ENCODE data around the gene CACNA1H. TPM values are rescaled to one million over a fixed set of nuclear protein-coding genes. Genes with fewer than 3 reads are reported as not detected.

Gene CACNA1H
- total and polyA plus RNA-seq, 7 donors: 0.46 to 181 (median 37.0) TPM

- intact Hi-C loops (cut with DNase I): no loop called here
- 71 to 83% methylated on average over 21 of the region's 21 CpGs for WGBS, 2 donors
- Histone ChIP-seq H3K4me1 (peaks cover 0 to 100% (median 99%) of the 10 kb centered on the region in 4 donors), H3K27ac (peak overlapping the region; percentile 89 to 98 (median 96)), H3K4me3 (no peak overlapping the region), H3K9me3 (no peaks in the 10 kb centered on the region), H3K36me3 (peaks cover 0 to 3% (median 0%) of the 10 kb centered on the region in 4 donors), H3K27me3 (no peaks in the 10 kb centered on the region)
- DNase-seq: no peak
- TF ChIP-seq POLR2A (IDR thresholded peaks at IDR 0.05) (no peak), POLR2AphosphoS5 (IDR thresholded peaks at IDR 0.05) (peak in 2 of 4 donors; percentile 15 to 20)
Measured at GRCh38 chr16:1178295-1178910, 25.5 kb downstream of the CACNA1H start.

GRCh38 chr16:1180549-1181403 lies 27.9 kb downstream of the CACNA1H start:
- 27 to 56% methylated on average over 38 of the region's 38 CpGs for WGBS, 2 donors
- Histone ChIP-seq H3K4me1 (peaks cover 0 to 96% (median 95%) of the 10 kb centered on the region in 4 donors), H3K27ac (peak overlapping the region; percentile 89 to 98 (median 96)), H3K9me3 (no peaks in the 10 kb centered on the region), H3K36me3 (peaks cover 0 to 3% (median 0%) of the 10 kb centered on the region in 4 donors), H3K27me3 (no peaks in the 10 kb centered on the region), H3K4me3 (no peak overlapping the region)
- TF ChIP-seq POLR2A (IDR thresholded peaks at IDR 0.05) (no peak), POLR2AphosphoS5 (IDR thresholded peaks at IDR 0.05) (peak in 1 of 4 donors; percentile 32), CTCF (IDR thresholded peaks at IDR 0.05) (no peak), EP300 (IDR thresholded peaks at IDR 0.05) (no peak)
- intact Hi-C loops (cut with DNase I): no loop called here
- no peak for DNase-seq

GRCh38 chr16:1181404-1182315 lies 28.8 kb downstream of the CACNA1H start:
- DNase-seq: no peak
- H3K4me3 ChIP-seq: peak overlapping the region in 3 of 4 donors; percentile 13 to 29 (median 27)
- intact Hi-C loops (cut with DNase I): loop anchor here (1.0 kb wide), 1 partner anchor 28 kb away; the partner anchor contains the start of gene CACNA1H
- no peak for TF ChIP-seq CTCF (IDR thresholded peaks at IDR 0.05)
- TF ChIP-seq EP300 (IDR thresholded peaks at IDR 0.05): no peak
- no peak for TF ChIP-seq POLR2AphosphoS5 (IDR thresholded peaks at IDR 0.05)
- TF ChIP-seq POLR2A (IDR thresholded peaks at IDR 0.05): no peak
- H3K36me3 ChIP-seq: peaks cover 0 to 8% (median 2%) of the 10 kb centered on the region in 4 donors
- H3K9me3 ChIP-seq: no peaks in the 10 kb centered on the region
- H3K27ac ChIP-seq: peak overlapping the region; percentile 89 to 98 (median 96)
- H3K4me1 ChIP-seq: peaks cover 0 to 87% (median 86%) of the 10 kb centered on the region in 4 donors
- 53 to 62% methylated on average over 39 of the region's 39 CpGs for WGBS, 2 donors
- no peaks in the 10 kb centered on the region for H3K27me3 ChIP-seq

GRCh38 chr16:1182316-1182671 lies 29.4 kb downstream of the CACNA1H start:
- peaks cover 0 to 85% (median 80%) of the 10 kb centered on the region in 4 donors for H3K4me1 ChIP-seq
- no peaks in the 10 kb centered on the region for H3K9me3 ChIP-seq
- peak; percentile 94 for DNase-seq
- intact Hi-C loops (cut with DNase I): loop anchor here (1.0 kb wide), 1 partner anchor 29 kb away; the partner anchor contains the start of gene CACNA1H
- peak overlapping the region in 3 of 4 donors; percentile 13 to 29 (median 27) for H3K4me3 ChIP-seq
- no peaks in the 10 kb centered on the region for H3K27me3 ChIP-seq
- 8 to 31% methylated on average over 19 of the region's 19 CpGs for WGBS, 2 donors
- peak overlapping the region; percentile 89 to 98 (median 96) for H3K27ac ChIP-seq
- TF ChIP-seq CTCF (IDR thresholded peaks at IDR 0.05) (no peak), POLR2A (IDR thresholded peaks at IDR 0.05) (peak in 1 of 2 donors; percentile 15), POLR2AphosphoS5 (IDR thresholded peaks at IDR 0.05) (peak; percentile 30 to 71 (median 63)), EP300 (IDR thresholded peaks at IDR 0.05) (peak in 2 of 4 donors; percentile 60 to 68)
- H3K36me3 ChIP-seq: peaks cover 0 to 9% (median 2%) of the 10 kb centered on the region in 4 donors
